Loucy (cell line): Measurements from ENCODE around the gene APC2.

ENCODE experiments used
- EZH2phosphoT487 ChIP-seq: fragments of 200-600 bp; IDR thresholded peaks from 2 replicates; pipeline ENCODE4 v1.6.1; 2018; ENCODE audit warnings: antibody characterized with exemption, mild to moderate bottlenecking, moderate library complexity, borderline replicate concordance
- TF ChIP-seq, protein P1 (sequence below): fragments of 200-600 bp; sonication (generic); conservative IDR thresholded peaks from 2 replicates; pipeline ENCODE4 v1.5.1; 2014; ENCODE audit warnings: mild to moderate bottlenecking, antibody characterized with exemption, low read length

DNA sequence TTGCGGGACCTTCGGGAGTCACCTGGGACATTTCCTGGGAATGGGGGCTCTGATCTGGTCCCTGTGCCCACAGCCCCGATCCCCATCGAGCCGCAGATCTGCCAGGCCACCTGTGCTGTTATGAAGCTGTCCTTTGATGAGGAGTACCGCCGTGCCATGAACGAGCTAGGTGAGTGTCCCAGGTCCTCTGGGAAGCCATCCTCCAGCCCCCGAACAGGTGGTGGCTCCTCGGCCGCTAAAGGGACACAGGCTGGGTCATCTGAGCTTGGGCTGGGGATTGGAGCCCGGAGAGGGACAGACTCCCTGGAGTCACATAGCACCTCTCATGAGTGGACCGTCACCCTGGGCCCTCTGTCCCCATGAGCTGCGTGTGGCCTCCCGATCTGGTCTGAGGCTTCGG, 8.0 kb downstream of the APC2 start:
- TF ChIP-seq, protein P1, sequence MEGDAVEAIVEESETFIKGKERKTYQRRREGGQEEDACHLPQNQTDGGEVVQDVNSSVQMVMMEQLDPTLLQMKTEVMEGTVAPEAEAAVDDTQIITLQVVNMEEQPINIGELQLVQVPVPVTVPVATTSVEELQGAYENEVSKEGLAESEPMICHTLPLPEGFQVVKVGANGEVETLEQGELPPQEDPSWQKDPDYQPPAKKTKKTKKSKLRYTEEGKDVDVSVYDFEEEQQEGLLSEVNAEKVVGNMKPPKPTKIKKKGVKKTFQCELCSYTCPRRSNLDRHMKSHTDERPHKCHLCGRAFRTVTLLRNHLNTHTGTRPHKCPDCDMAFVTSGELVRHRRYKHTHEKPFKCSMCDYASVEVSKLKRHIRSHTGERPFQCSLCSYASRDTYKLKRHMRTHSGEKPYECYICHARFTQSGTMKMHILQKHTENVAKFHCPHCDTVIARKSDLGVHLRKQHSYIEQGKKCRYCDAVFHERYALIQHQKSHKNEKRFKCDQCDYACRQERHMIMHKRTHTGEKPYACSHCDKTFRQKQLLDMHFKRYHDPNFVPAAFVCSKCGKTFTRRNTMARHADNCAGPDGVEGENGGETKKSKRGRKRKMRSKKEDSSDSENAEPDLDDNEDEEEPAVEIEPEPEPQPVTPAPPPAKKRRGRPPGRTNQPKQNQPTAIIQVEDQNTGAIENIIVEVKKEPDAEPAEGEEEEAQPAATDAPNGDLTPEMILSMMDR: no peak
- TF ChIP-seq EZH2phosphoT487: no peak
